ENCODE results near the gene HIRA. TPM values are rescaled to one million over a fixed set of nuclear protein-coding genes. Genes with fewer than 3 reads are reported as not detected.

The HIRA gene
- total RNA-seq, 2 donors from 2014 or later, result 23.8 to 25.7 TPM

DNA sequence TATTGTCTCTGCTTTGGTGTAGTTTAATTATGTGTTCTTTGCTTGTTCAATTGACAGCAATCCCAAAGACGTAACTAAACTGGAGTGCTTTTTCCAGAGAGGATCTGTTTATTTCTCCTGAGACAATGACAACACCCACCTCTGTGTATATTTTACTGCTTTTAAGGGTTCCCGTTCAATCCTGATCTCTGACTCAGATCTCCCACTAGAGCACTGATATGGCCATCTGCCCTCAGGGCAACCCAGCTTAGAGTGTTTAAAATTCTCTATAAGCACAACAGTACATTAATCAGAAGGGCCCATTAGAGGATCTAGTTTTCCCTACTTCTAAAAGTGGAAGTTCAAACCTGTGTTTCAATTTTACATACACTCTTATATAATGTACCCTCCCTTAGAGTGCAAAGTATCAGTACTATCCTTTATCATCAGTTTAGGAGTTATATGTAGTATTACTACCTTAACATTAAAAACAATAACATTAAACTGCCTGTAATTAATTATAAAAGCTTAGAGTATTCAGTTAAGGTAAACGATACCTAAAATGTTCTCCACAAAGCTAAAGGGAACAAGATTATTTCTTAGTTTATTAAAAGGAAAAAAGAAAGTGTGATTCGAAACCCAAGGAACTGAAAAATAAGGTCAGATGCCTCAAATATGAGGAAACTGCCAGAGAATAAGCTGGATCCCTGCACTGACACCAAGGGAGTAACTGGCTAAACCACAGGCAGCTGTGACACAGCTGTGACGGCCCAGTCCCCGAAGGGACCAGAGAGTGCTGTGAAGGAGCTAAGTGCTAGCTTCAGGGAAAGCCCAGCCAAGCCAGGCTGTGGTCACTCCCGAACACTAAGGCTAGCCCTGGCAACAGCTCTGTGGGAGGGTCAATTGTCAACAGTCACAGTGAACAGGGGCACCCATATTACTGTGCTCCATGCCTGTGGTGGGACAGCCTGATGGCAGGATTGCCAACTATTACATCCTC, 32.2 kb upstream of the HIRA start:
- no peaks in the 10 kb centered on the region for H3K27me3 ChIP-seq (replicated peaks; ENCODE audit: insufficient read depth)
- ATAC-seq (ENCODE audit: insufficient number of reproducible peaks, low FRiP score, low read depth), result no peak
- no peak overlapping the region for H3K27ac ChIP-seq
- TF ChIP-seq, protein P1, sequence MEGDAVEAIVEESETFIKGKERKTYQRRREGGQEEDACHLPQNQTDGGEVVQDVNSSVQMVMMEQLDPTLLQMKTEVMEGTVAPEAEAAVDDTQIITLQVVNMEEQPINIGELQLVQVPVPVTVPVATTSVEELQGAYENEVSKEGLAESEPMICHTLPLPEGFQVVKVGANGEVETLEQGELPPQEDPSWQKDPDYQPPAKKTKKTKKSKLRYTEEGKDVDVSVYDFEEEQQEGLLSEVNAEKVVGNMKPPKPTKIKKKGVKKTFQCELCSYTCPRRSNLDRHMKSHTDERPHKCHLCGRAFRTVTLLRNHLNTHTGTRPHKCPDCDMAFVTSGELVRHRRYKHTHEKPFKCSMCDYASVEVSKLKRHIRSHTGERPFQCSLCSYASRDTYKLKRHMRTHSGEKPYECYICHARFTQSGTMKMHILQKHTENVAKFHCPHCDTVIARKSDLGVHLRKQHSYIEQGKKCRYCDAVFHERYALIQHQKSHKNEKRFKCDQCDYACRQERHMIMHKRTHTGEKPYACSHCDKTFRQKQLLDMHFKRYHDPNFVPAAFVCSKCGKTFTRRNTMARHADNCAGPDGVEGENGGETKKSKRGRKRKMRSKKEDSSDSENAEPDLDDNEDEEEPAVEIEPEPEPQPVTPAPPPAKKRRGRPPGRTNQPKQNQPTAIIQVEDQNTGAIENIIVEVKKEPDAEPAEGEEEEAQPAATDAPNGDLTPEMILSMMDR (IDR thresholded peaks at IDR 0.05), result no peak
- no peaks in the 10 kb centered on the region for H3K4me1 ChIP-seq (ENCODE audit: control insufficient read depth in 1 of 2, low read depth in 2 of 2)
- H3K4me3 ChIP-seq, result no peak overlapping the region
- peaks cover 48% of the 10 kb centered on the region for H3K36me3 ChIP-seq
- no peak for DNase-seq (ENCODE audit: low spot score)
- no peaks in the 10 kb centered on the region for H3K9me3 ChIP-seq

DNA sequence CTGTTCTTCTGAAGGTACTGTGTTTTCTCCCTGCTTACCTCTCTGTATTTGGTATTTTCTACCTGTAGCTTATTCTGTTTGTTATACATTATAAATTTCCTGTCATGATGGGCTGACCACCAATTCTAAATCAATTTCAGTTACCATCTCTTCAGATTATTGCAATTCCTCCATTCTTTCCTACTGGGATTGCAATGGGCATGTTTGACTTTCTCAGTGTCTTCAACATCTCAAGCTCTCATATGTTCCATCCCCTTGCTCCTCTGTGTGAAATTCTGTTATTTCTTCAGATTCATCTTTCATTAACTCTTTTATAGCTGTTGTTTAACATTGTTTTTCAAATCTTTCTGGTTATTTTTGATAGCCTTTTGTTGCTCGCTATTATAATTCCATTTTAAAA, 31.5 kb upstream of the HIRA start:
- TF ChIP-seq, protein P1 (IDR thresholded peaks at IDR 0.05), result no peak
- ATAC-seq (ENCODE audit: insufficient number of reproducible peaks, low FRiP score, low read depth) (no peak), DNase-seq (ENCODE audit: low spot score) (no peak)
- Histone ChIP-seq H3K27ac (no peak overlapping the region), H3K27me3 (replicated peaks; ENCODE audit: insufficient read depth) (no peaks in the 10 kb centered on the region), H3K9me3 (no peaks in the 10 kb centered on the region), H3K36me3 (peaks cover 41% of the 10 kb centered on the region), H3K4me1 (ENCODE audit: control insufficient read depth in 1 of 2, low read depth in 2 of 2) (no peaks in the 10 kb centered on the region), H3K4me3 (no peak overlapping the region)

DNA sequence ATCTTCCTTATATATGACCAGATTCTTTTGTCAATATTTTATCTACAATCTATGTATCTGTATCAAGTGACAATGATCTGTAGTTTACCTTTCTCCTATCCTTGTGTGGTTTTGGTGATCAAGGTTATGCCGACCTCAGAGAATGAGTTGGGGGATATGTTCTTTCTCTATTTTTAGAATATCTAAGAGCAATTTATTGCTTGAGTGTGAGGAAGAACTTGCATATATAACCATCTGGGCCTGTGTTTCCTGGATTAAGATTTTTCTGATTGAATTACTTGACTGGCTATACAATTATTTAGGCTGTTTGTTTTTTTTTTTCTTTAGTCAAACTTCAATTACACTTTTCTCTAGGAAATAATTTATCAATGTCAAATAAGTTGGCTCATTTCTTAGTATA, 30.0 kb upstream of the HIRA start:
- TF ChIP-seq, protein P1 (IDR thresholded peaks at IDR 0.05), result no peak
- no peak for ATAC-seq (ENCODE audit: insufficient number of reproducible peaks, low FRiP score, low read depth)
- DNase-seq (ENCODE audit: low spot score), result no peak
- Histone ChIP-seq H3K36me3 (peaks cover 33% of the 10 kb centered on the region), H3K9me3 (no peaks in the 10 kb centered on the region), H3K27me3 (replicated peaks; ENCODE audit: insufficient read depth) (no peaks in the 10 kb centered on the region), H3K4me1 (ENCODE audit: control insufficient read depth in 1 of 2, low read depth in 2 of 2) (no peaks in the 10 kb centered on the region), H3K4me3 (no peak overlapping the region), H3K27ac (no peak overlapping the region)

DNA sequence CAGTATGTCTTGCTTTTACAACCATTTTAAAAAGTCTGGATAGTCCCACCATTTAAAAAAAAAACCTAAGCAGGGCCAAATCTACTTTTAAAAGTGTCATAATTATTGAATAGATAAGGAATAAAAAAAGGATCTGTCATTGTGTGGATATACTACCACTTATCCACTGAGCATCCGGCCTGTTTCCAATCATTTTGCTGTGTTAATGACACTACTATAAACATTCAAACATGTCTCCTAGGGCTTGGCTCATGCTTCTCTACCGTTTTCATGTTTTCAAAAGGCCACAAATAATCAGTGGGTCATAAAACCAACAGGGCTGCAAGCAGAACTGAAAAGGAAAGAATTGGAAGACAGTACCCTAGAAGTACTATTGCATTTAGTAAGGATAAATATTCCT, 28.5 kb upstream of the HIRA start:
- Histone ChIP-seq H3K27me3 (replicated peaks; ENCODE audit: insufficient read depth) (no peaks in the 10 kb centered on the region), H3K4me3 (no peak overlapping the region), H3K27ac (no peak overlapping the region), H3K36me3 (peaks cover 36% of the 10 kb centered on the region), H3K9me3 (no peaks in the 10 kb centered on the region), H3K4me1 (ENCODE audit: control insufficient read depth in 1 of 2, low read depth in 2 of 2) (no peaks in the 10 kb centered on the region)
- ATAC-seq (ENCODE audit: insufficient number of reproducible peaks, low FRiP score, low read depth) (no peak), DNase-seq (ENCODE audit: low spot score) (no peak)
- TF ChIP-seq, protein P1 (IDR thresholded peaks at IDR 0.05), result no peak

DNA sequence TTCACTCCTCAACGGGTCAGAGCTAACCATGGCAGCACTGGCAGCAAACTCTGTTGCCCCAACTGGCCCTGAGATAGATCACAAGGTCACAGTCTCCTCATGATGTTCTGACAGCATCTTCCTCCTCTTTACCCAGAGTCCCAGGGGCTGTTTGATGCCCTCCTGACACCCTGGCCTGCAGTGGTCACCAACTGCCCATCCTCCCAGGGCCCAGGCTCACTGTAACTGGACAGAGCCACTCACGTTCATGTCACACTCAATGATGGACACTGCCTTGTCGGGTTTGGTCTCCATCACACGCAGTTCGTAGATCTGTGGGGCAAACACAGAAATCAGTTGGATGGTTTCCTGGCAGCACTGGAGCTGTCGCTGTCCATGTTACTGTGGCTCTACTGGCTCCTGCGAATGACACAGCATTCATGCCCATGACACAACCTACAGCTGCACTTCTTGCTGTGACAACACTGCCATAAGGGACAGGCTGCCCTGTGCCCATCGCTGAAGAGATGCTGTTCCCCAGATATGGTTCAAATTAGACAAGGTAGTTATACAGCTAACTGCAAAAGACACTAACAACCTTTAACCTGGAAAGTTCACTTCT, 26.4 kb upstream of the HIRA start:
- ATAC-seq (ENCODE audit: insufficient number of reproducible peaks, low FRiP score, low read depth), result no peak

More for the DNA sequence above, 26.4 kb upstream of the HIRA start:
- no peak for DNase-seq (ENCODE audit: low spot score)
- Histone ChIP-seq H3K9me3 (no peaks in the 10 kb centered on the region), H3K4me3 (no peak overlapping the region), H3K27me3 (replicated peaks; ENCODE audit: insufficient read depth) (no peaks in the 10 kb centered on the region), H3K27ac (no peak overlapping the region), H3K4me1 (ENCODE audit: control insufficient read depth in 1 of 2, low read depth in 2 of 2) (no peaks in the 10 kb centered on the region), H3K36me3 (peaks cover 45% of the 10 kb centered on the region)
- TF ChIP-seq, protein P1 (IDR thresholded peaks at IDR 0.05), result no peak
